OCI-LY1 (cell line): ENCODE results near the gene HOXC5.

Source experiments
- CTCF ChIP-seq: fragments of 200-600 bp; sonication (generic), shearing (Covaris generic); IDR thresholded peaks from 2 replicates; pipeline ENCODE4 v1.5.1; 2017; ENCODE audit warnings: mild to moderate bottlenecking, antibody characterized with exemption, low read length, moderate library complexity, mixed read lengths
- EZH2 ChIP-seq: fragments of 200-600 bp; sonication (generic), shearing (Covaris generic); IDR thresholded peaks from 2 replicates; pipeline ENCODE4 v1.8.0; 2017; ENCODE audit warnings: borderline replicate concordance, mixed run types, mild to moderate bottlenecking, antibody characterized with exemption, low read length, moderate library complexity, mixed read lengths

- TF ChIP-seq CTCF (no peak), EZH2 (no peak)
These were observed 8.3 kb downstream of the HOXC5 start for GRCh38 chr12:54041097-54041690.
